Activated T-cell treated with anti-CD3 and anti-CD28 coated beads for 4 hours (primary cell): ENCODE results near the gene SAXO2.
"Not testable (repeated sequence)": the region's sequence is repeated elsewhere in the genome, so short reads cannot be mapped to it uniquely, and the experiment has no call there.

Experiments used
- DNase-seq: peaks from one replicate; pipeline ENCODE4 v3.0.0-alpha.2; 2020

The SAXO2 gene, protein sequence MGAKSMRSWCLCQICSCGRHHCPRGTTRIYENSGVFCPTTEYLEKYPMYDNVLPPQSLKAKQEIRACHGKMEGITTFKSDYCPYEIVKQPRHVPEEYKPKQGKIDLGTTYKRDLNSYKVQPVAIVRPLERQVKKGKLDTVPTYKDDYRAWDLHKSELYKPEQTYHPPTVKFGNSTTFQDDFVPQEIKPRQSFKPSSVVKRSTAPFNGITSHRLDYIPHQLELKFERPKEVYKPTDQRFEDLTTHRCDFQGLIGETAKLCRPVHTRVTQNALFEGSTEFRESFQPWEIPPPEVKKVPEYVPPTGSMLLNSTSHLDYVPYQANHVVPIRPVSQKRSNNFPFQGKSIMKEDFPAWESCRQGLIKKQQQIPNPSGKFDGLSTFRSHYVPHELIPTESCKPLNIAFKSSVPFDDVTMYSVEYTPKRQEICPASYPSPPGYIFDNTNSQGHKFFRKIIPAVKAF

DNA sequence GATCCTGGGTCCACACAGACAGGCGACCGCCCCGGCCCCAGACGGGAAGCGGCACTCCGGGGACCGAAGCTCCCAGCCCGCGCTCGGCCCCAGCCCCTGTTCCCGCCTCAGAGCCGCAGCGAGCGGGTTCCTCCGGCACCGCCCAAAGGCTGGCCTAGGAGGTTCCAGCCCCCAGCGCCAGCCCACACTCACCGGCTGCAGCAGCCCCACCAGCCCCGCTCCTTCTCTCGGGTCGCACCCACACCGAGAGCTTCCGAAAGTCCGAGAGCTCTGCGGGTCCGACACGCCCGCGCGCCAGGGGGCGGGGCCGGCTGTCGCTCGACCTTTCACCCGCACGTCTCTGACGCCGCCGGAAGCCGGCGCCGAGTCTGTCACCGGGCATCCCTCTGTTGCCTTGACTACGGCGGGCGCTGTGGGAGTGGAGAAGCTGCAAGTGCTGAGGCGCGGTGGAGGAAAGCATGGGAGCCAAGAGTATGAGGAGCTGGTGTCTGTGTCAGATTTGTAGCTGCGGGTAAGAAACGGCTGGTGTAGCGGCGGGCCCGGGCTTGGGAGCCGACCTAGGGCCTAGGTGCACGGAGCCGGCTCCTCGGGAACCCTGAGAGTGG is at the start of gene SAXO2, which contains the start of gene EFL1:
SAXO2 (plus strand) TSS at position 397 of the 605 bp plus-strand sequence; CDS start at position 459, 62 bp downstream.
EFL1 (minus strand) TSS at position 313 of the 605 bp plus-strand sequence. CDS start 956 bp downstream, outside the sequence.
- peak; percentile 90 for DNase-seq

DNA sequence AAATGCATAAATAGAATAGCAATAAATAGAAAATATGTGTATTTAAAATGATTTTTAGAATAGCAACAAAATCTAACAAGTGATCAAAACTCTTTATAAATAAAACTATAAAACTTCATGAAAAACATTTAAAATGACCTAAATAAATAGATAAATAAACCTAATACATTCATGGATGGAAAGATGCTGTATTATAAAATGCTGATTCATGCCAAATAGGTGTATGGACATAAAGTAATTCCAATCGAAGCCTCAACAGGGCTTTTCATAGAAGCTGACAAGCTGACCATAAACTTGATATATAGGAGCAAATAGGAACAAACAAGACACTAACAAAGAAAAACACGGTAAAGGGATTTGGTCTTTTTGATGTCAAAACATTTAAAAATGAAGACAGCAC is 46.5 kb upstream of the SAXO2 start:
- not testable (repeated sequence) for DNase-seq

DNA sequence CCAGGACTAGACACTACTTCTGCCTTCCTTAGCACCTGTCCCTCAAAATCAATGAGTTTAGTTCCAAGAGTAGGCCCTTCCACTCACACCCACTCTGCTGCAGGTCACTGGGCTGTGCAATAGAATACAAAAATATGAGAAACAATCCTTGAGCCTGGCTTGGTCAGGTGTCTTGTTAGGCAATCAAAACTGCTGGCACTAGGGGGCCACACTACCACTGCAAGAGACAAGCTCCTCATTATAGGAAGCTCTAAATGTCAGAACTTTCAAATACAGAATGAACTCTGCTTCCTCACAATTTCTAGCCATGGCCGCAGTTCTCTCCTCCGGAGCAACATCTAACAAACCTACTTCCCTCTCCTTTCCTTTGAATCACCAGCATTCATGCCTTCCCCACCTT is 41.1 kb upstream of the SAXO2 start:
- DNase-seq, result not testable (repeated sequence)

GRCh38 chr15:82228750-82229149 is 33.9 kb upstream of the SAXO2 start:
- DNase-seq, result no peak

- no peak for DNase-seq
Observed at GRCh38 chr15:82231233-82231632, 31.4 kb upstream of the SAXO2 start.

- DNase-seq, result no peak
Observed at GRCh38 chr15:82231842-82232241, 30.8 kb upstream of the SAXO2 start.

DNA sequence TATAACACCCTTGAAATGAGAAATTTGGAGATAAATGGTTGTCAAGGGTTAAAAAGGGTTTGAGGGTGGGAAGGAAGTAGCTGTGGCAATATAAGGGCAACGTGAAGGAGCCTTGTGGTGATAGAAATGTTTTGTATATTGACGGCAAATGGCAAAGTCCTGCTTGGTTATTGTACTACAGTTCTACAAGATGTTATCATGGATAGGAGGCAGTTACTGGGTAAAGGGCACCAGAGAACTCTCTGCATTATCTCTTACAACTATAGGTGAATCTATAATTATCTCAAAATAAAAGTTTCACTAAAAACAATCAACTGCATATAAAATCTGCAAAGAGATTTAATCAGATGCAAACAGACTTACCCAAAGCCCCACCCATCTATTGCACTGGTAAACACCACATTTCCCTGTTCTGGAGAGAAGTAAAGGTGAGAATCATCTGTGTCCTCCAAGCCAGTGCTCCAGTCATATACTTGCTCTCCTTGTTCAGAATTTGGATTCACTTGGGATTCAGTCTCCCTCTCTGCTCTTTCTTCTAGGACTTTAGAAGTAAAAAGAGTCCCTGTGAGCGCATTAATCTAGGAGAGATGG is 24.6 kb upstream of the SAXO2 start:
- DNase-seq, result not testable (repeated sequence)

GRCh38 chr15:82239685-82240391 is 22.8 kb upstream of the SAXO2 start:
- DNase-seq, result no peak

DNA sequence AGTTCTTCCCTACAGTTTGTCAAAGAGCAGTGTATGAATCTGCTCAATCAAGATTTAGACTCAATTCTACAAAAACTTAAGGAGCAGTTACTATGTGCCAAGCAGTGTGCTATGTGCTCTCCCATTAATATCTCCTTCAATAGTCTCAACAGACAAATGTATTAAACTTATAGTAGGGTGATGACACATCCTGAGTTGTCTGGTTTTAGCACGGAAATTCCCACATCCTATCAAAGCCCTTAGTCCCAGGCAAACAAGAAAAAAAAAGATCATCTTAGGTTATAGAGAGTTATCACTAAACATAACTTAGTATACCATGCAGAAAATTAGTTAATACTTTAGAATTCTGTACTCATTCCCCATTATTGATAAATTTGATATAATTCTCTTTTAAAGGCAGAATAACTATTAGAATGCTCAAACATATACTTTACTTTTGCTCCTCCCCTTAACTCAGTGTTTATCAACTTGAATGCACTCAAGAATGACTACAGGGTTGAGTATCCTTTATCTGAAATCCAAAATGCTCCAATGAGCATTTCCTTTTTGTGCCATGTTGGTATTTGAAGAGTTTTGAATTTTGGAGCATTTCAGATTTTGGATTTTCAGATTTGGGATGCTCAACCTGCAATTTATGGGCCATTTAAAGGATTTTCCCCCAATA is 20.6 kb upstream of the SAXO2 start:
- DNase-seq, result not testable (repeated sequence)

DNA sequence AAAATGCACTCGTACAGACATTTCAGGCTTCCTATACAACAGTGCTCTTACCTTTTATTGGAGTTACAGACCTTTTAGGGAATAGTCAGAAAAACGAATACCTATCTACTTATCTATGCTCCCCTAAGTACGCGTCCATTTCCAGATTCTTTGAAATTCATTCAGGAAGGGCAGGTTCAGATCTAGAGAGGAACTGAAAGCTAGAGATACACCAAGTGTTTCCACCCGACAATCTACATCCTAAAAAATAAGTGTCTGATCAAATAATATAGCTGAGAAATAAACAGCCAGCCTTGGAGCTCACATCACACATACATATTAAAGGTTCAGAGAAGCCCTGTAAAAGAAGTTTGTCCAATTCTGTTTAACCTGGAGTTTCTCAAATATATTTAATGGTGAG is 19.0 kb upstream of the SAXO2 start:
- not testable (repeated sequence) for DNase-seq

GRCh38 chr15:82245956-82246355 is 16.7 kb upstream of the SAXO2 start:
- DNase-seq, result not testable (repeated sequence)

DNA sequence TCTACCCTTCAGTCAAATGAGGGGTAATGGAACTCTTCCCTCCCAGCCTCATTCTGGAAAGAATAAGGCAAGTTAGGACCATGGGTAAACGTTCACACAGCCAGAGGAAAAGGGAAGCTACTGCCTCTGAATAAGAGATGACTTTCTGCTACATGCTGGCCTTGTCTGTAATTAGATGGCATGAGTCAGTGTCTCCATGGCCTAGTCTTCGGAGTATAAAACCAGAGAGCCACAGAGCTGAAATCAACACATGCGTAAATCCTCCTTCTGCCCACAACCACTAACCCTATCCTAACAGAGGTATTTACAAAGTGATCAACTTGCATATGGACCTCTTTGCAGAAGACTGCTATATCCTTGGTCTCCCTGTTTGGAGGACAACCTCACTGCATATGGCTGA is 14.4 kb upstream of the SAXO2 start:
- DNase-seq, result not testable (repeated sequence)

DNA sequence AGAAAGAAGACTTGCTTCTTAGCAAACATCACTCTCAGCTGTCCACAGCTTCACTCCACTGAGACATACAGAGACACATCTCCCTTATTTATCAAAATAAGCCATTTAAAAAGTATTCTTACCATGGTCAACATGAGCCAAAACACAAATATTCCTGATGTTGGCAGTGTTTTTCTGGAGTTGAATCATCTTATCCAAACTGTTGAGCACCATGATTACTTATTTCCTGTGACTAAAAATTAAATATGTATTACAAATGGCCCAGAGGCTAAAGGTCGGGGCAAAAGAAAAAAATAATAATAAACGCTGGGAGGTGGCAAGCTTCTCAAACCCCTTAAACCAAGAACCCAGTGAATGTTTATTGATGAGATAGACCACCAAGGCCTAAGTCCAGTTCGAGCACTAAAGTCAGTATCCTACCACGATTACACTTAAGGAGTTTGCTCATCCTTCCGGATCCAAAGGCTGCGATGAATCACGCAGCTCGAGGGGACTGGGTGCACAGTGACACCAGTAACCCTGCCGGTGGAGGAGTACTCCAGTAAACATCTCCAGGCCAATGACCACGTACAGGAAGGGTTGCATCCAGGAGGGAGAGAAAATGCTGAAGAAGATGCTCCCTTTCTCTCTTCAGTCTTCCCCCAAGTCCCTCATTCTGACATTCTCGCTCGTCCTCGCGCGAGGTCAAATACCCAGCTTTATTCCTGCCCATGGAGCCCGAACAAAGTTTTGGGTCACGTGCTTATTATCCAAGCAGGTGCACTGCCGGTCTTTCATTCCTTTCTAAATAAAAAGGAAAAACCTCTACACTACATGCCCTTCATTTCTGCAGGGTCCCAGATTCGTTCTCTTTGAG is 824 bp upstream of the SAXO2 start:
- not testable (repeated sequence) for DNase-seq

GRCh38 chr15:82263350-82263749 is 732 bp downstream of the SAXO2 start:
- no peak for DNase-seq

DNA sequence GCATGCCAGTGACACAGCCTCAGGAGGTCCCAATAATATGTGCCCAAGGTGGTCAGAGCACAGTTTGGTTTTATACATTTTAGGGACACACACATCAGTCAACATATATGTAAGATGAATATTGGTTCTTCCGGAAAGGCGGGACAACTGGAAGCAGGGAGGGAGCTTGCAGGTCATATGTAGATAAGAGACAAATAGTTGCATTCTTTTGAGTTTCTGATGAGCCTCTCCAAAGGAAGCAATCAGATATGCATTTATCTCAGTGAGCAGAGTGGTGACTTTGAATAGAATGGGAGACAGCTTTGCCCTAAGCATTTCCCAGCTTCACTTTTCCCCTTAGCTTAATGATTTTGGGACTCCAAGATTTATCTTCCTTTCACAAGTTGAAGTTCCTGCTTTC is 4.5 kb downstream of the SAXO2 start:
- not testable (repeated sequence) for DNase-seq

GRCh38 chr15:82268454-82268853 is 5.8 kb downstream of the SAXO2 start:
- DNase-seq, result not testable (repeated sequence)

- no peak for DNase-seq
Observed at GRCh38 chr15:82272154-82272553, 9.5 kb downstream of the SAXO2 start.

GRCh38 chr15:82275410-82275809 is 12.8 kb downstream of the SAXO2 start:
- no peak for DNase-seq

DNA sequence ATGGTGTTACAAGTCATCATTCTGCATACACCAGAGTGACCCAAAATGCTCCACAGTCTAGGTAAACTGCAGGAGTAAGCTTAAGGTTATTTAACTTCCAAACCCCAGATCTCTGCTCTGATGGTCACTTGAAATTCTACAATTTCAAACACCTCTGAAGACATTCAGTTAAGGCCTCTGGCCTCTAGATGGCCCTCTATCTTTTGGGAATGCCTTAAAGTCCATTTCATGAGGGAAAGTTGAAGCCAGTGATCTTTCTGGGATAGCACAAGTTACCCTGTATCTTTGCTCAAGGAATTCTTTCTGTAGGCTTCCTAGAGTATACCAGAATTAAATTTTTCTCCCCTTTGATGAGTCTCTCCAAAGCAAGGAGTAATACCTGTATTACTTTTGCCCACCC is 18.7 kb downstream of the SAXO2 start:
- DNase-seq, result not testable (repeated sequence)

GRCh38 chr15:82282386-82282785 is 19.8 kb downstream of the SAXO2 start:
- not testable (repeated sequence) for DNase-seq

DNA sequence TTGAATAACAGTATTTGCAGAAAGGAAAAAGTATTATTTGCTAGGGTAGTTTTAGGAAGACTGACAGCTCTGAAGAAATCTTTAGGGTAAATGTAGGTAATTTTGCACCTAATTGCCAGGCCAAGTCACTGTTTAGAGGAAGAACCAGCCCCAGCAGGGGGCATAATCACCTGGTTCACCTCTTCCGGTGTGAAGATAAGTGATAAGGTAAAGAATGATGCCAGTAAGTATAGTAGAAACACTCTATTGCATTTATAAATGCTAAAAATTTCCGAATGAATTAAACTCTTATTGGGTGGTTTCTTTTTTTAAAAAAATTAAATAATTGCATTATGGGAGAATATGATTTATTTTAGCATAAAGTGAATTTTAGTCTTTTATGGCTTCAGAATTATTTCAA is 21.8 kb downstream of the SAXO2 start:
- not testable (repeated sequence) for DNase-seq
